Upper lobe of left lung (tissue), 4 donors: Measurements from ENCODE around the gene SDCBP2.

Experiments used
- CTCF ChIP-seq, 6 experiments: fragments of 450-650 bp in 4 of 6; fragments of 200-600 bp in 2 of 6; sonication (generic) in 2 of 6; IDR thresholded peaks; one replicate each; pipeline ENCODE4 v1.5.1; 2016 to 2019; ENCODE audit warnings: antibody characterized with exemption in 6 of 6
- EP300 ChIP-seq, 4 donors: sonication (generic); formaldehyde crosslinking; IDR thresholded peaks; one replicate each; pipeline ENCODE4 v1.5.1; 2017; ENCODE audit warnings: antibody characterized with exemption in 4 of 4, control low read depth in 2 of 4
- POLR2A ChIP-seq, 4 donors: fragments of 450-650 bp; IDR thresholded peaks; one replicate each; pipeline ENCODE4 v1.5.1; 2016 to 2017; ENCODE audit warnings: antibody characterized with exemption in 4 of 4, mild to moderate bottlenecking in 2 of 4

GRCh38 chr20:1267161-1267560, 61.8 kb downstream of the SDCBP2 start:
- TF ChIP-seq POLR2A (IDR thresholded peaks at IDR 0.05) (no peak), CTCF (IDR thresholded peaks at IDR 0.05) (no peak), EP300 (IDR thresholded peaks at IDR 0.05) (no peak)
